HG03460 (cell line): Measurements from ENCODE around the gene CATSPERZ.

Experiments used
- ATAC-seq: cut with Tn5 transposase; IDR thresholded peaks from one replicate; pipeline ENCODE4 v1.9.1; 2021; ENCODE audit not compliant: unreplicated experiment

Gene CATSPERZ

GRCh38 chr11:64284048-64284961 is 15.9 kb upstream of the CATSPERZ start, which contains the start of gene BAD:
Gene BAD, minus strand, starts transcription at chr11:64284665. Its CDS starts 297 bp downstream, at chr11:64284368.
- peak; percentile 63 for ATAC-seq

- ATAC-seq = peak; percentile 59
Observed at GRCh38 chr11:64284962-64285884, 14.9 kb upstream of the CATSPERZ start, which contains the start of gene GPR137. Gene GPR137, plus strand, starts transcription at chr11:64285848. Its CDS starts 677 bp downstream, at chr11:64286525.

GRCh38 chr11:64285885-64286800 is 14.0 kb upstream of the CATSPERZ start:
- no peak for ATAC-seq

GRCh38 chr11:64286801-64287159 is 13.4 kb upstream of the CATSPERZ start:
- ATAC-seq = no peak

DNA sequence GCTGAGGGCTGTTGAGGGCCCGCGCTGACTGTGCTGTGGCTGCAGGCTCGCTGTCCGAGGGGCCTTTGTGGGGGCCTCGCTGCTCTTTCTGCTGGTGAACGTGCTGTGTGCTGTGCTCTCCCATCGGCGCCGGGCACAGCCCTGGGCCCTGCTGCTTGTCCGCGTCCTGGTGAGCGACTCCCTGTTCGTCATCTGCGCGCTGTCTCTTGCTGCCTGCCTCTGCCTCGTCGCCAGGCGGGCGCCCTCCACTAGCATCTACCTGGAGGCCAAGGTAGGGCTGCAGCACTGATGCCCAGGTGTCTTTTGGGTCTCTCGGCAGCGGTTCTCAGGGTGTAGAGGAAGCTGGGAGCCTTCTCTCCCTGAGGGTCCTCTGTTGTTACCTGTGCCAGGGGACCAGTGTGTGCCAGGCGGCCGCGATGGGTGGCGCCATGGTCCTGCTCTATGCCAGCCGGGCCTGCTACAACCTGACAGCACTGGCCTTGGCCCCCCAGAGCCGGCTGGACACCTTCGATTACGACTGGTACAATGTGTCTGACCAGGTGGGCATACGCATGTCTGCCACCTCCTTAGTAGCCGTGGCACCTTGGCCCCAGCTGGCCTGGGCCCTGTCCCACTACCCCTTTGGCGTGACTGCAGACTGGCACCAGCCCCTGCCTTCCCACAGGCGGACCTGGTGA is 12.3 kb upstream of the CATSPERZ start:
- no peak for ATAC-seq

DNA sequence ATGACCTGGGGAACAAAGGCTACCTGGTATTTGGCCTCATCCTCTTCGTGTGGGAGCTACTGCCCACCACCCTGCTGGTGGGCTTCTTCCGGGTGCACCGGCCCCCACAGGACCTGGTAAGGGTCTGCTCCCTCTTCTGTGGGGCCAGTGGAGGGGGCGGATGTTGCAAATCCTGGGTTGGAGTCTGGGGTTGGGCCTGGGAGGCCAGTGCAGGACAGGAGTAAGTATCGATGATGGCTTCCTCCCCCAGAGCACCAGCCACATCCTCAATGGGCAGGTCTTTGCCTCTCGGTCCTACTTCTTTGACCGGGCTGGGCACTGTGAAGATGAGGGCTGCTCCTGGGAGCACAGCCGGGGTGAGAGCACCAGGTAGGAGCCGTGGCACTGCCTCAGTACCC is 11.8 kb upstream of the CATSPERZ start:
- no peak for ATAC-seq

GRCh38 chr11:64289002-64289564 is 11.1 kb upstream of the CATSPERZ start:
- ATAC-seq = no peak

GRCh38 chr11:64290352-64291261 is 9.6 kb upstream of the CATSPERZ start:
- no peak for ATAC-seq

GRCh38 chr11:64291262-64291751 is 8.9 kb upstream of the CATSPERZ start, which contains the start of gene KCNK4:
Gene KCNK4, plus strand, starts transcription at chr11:64291302. Its CDS starts 1,717 bp downstream, at chr11:64293019.
- ATAC-seq = no peak

GRCh38 chr11:64291752-64292459 is 8.3 kb upstream of the CATSPERZ start:
- ATAC-seq = no peak

- no peak for ATAC-seq
Observed at GRCh38 chr11:64292460-64293254, 7.5 kb upstream of the CATSPERZ start.

GRCh38 chr11:64294774-64295173 is 5.4 kb upstream of the CATSPERZ start:
- no peak for ATAC-seq

DNA sequence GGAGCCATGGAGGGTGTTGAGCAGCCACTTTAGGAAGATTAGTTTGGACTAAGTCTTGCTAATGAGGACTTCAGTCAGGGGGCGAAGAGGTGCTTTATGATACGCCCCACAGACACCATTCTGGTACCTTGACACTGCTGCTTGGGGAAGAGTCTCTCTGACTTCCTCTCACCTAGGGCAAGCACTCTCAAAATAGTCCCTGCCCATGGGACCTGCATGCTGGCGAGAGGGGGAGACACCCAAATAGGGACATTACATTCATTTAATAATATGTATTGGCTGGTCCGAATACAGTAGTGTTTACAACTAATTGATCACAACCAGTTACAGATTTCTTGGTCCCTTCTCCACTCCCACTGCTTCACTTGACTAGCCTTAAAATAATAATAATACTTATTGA is 4.4 kb upstream of the CATSPERZ start:
- no peak for ATAC-seq

- ATAC-seq = no peak
Observed at GRCh38 chr11:64296236-64296635, 3.9 kb upstream of the CATSPERZ start.

GRCh38 chr11:64296830-64297698 is 3.1 kb upstream of the CATSPERZ start:
- ATAC-seq = no peak
